Glutamatergic neuron (in vitro differentiated cells): ENCODE data around the gene NAP1L4. TPM values are rescaled to one million over a fixed set of nuclear protein-coding genes. Genes with fewer than 3 reads are reported as not detected.
"Not testable (repeated sequence)": the region's sequence is repeated elsewhere in the genome, so short reads cannot be mapped to it uniquely, and the experiment has no call there.

Experiments
- DNase-seq: peaks from one replicate; pipeline ENCODE4 v3.0.0; 2022
- H3K27ac Mint-ChIP-seq: one replicate; pipeline ENCODE4 v1.8.0; 2020; ENCODE audit warnings: mild to moderate bottlenecking, mixed read lengths, inconsistent platforms; ENCODE audit not compliant: unreplicated experiment
- H3K27me3 Mint-ChIP-seq: one replicate; pipeline ENCODE4 v1.8.0; 2020; ENCODE audit warnings: mild to moderate bottlenecking, moderate library complexity, mixed read lengths, inconsistent platforms; ENCODE audit not compliant: unreplicated experiment
- H3K36me3 Mint-ChIP-seq: one replicate; pipeline ENCODE4 v1.8.0; 2020; ENCODE audit warnings: mild to moderate bottlenecking, mixed read lengths, inconsistent platforms; ENCODE audit not compliant: unreplicated experiment
- H3K4me1 Mint-ChIP-seq: one replicate; pipeline ENCODE4 v1.8.0; 2020; ENCODE audit warnings: mild to moderate bottlenecking, low read depth, mixed read lengths, inconsistent platforms; ENCODE audit not compliant: unreplicated experiment
- H3K4me3 Mint-ChIP-seq: one replicate; pipeline ENCODE4 v1.8.0; 2020; ENCODE audit warnings: mild to moderate bottlenecking, mixed read lengths, inconsistent platforms; ENCODE audit not compliant: unreplicated experiment
- H3K9me3 Mint-ChIP-seq: one replicate; pipeline ENCODE4 v1.8.0; 2020; ENCODE audit warnings: mild to moderate bottlenecking, moderate library complexity, mixed read lengths, inconsistent platforms; ENCODE audit not compliant: unreplicated experiment
- CTCF ChIP-seq: fragments of 200-600 bp; sonication (generic); IDR thresholded peaks from one replicate; pipeline ENCODE4 v1.5.0; 2021; ENCODE audit not compliant: partially characterized antibody, unreplicated experiment
- total RNA-seq: library from RNA; stranded (reverse); fragmentation: NEBNext Ultra II Directional; extraction: Animal tissue kit (Norgen Biotek cat#: 25700); gene quantifications from one replicate; pipeline ENCODE4 v1.2.1, GENCODE V29; 2021; ENCODE audit not compliant: unreplicated experiment

The NAP1L4 gene
- total RNA-seq, 1 donor from 2014 or later: 209 TPM

- no peak overlapping the region for H3K4me3 Mint-ChIP-seq
- no peaks in the 10 kb centered on the region for H3K4me1 Mint-ChIP-seq
- DNase-seq: no peak
- peaks cover 4% of the 10 kb centered on the region for H3K9me3 Mint-ChIP-seq
- peaks cover 10% of the 10 kb centered on the region for H3K36me3 Mint-ChIP-seq
- no peak overlapping the region for H3K27ac Mint-ChIP-seq
- H3K27me3 Mint-ChIP-seq: no peaks in the 10 kb centered on the region
- TF ChIP-seq CTCF: no peak
These were observed 81.7 kb downstream of the NAP1L4 start for GRCh38 chr11:2910401-2910955.

GRCh38 chr11:2909133-2909902, 82.8 kb downstream of the NAP1L4 start:
- no peak for TF ChIP-seq CTCF
- no peak for DNase-seq
- H3K4me1 Mint-ChIP-seq: no peaks in the 10 kb centered on the region
- H3K36me3 Mint-ChIP-seq: peaks cover 11% of the 10 kb centered on the region
- H3K9me3 Mint-ChIP-seq: peaks cover 4% of the 10 kb centered on the region
- peaks cover 3% of the 10 kb centered on the region for H3K27me3 Mint-ChIP-seq
- H3K4me3 Mint-ChIP-seq: no peak overlapping the region
- H3K27ac Mint-ChIP-seq: no peak overlapping the region

GRCh38 chr11:2908130-2908529, 84.0 kb downstream of the NAP1L4 start:
- TF ChIP-seq CTCF: no peak
- no peak overlapping the region for H3K27ac Mint-ChIP-seq
- DNase-seq: no peak
- H3K27me3 Mint-ChIP-seq: peaks cover 7% of the 10 kb centered on the region
- peaks cover 3% of the 10 kb centered on the region for H3K4me1 Mint-ChIP-seq
- H3K36me3 Mint-ChIP-seq: peaks cover 11% of the 10 kb centered on the region
- peaks cover 8% of the 10 kb centered on the region for H3K9me3 Mint-ChIP-seq
- H3K4me3 Mint-ChIP-seq: no peak overlapping the region

- H3K4me1 Mint-ChIP-seq, H3K27ac Mint-ChIP-seq, DNase-seq, H3K4me3 Mint-ChIP-seq: not testable (repeated sequence)
- peaks cover 14% of the 10 kb centered on the region for H3K36me3 Mint-ChIP-seq
- peaks cover 16% of the 10 kb centered on the region for H3K27me3 Mint-ChIP-seq
- H3K9me3 Mint-ChIP-seq: peaks cover 11% of the 10 kb centered on the region
These were observed 86.8 kb downstream of the NAP1L4 start for GRCh38 chr11:2905299-2905698.

- peaks cover 12% of the 10 kb centered on the region for H3K4me1 Mint-ChIP-seq
- peaks cover 19% of the 10 kb centered on the region for H3K27me3 Mint-ChIP-seq
- H3K36me3 Mint-ChIP-seq: peaks cover 14% of the 10 kb centered on the region
- H3K9me3 Mint-ChIP-seq: peaks cover 15% of the 10 kb centered on the region
- no peak overlapping the region for H3K27ac Mint-ChIP-seq
- DNase-seq: no peak
- H3K4me3 Mint-ChIP-seq: no peak overlapping the region
- no peak for TF ChIP-seq CTCF
These were observed 87.7 kb downstream of the NAP1L4 start for GRCh38 chr11:2904153-2905052.
